SK-N-SH treated with all-trans-retinoic acid at 6 μM for 48 hours (cell line): ENCODE data around the gene CEP350.

Source experiments
- ATAC-seq: fragments of 200-7000 bp; cut with Tn5 transposase; 3 replicates; pipeline ENCODE4 v1.9.1; 2020; ENCODE audit warnings: mild to moderate bottlenecking, moderate library complexity
- ARNTL ChIP-seq: fragments of 450-650 bp; formaldehyde crosslinking; IDR thresholded peaks from 2 replicates; pipeline ENCODE4 v1.5.0; 2020; ENCODE audit warnings: low read depth, mild to moderate bottlenecking, moderate library complexity, borderline replicate concordance
- BACH2 ChIP-seq: fragments of 250-450 bp; sonication (Bioruptor Pico); IDR thresholded peaks from 2 replicates; pipeline ENCODE4 v1.9.0; 2021; ENCODE audit warnings: mild to moderate bottlenecking, borderline replicate concordance
- CSDC2 ChIP-seq: fragments of 250-450 bp; sonication (Bioruptor Pico); IDR thresholded peaks from 2 replicates; pipeline ENCODE4 v1.5.0; 2020; ENCODE audit warnings: mild to moderate bottlenecking, moderate library complexity
- ESRRG ChIP-seq: fragments of 250-450 bp; sonication (Bioruptor Pico); IDR thresholded peaks from 2 replicates; pipeline ENCODE4 v1.6.1; 2021; ENCODE audit warnings: mild to moderate bottlenecking
- GLIS3 ChIP-seq: fragments of 250-450 bp; sonication (Bioruptor Pico); IDR thresholded peaks from 2 replicates; pipeline ENCODE4 v1.5.0; 2020; ENCODE audit warnings: mild to moderate bottlenecking, moderate library complexity
- ISL1 ChIP-seq: fragments of 250-450 bp; sonication (Bioruptor Pico); IDR thresholded peaks from 2 replicates; pipeline ENCODE4 v2.1.2; 2022; ENCODE audit warnings: mild to moderate bottlenecking, moderate library complexity
- OSR1 ChIP-seq: fragments of 250-450 bp; sonication (Bioruptor Pico); IDR thresholded peaks from 2 replicates; pipeline ENCODE4 v1.8.0; 2022; ENCODE audit warnings: moderate library complexity, mild to moderate bottlenecking, inconsistent platforms
- PPARA ChIP-seq: fragments of 250-450 bp; sonication (Bioruptor Pico); IDR thresholded peaks from 2 replicates; pipeline ENCODE4 v1.5.0; 2020; ENCODE audit warnings: mild to moderate bottlenecking, borderline replicate concordance
- RARB ChIP-seq: fragments of 250-450 bp; sonication (Bioruptor Pico); IDR thresholded peaks from 2 replicates; pipeline ENCODE4 v1.8.0; 2021; ENCODE audit warnings: mild to moderate bottlenecking, moderate library complexity
- TCF4 ChIP-seq: fragments of 250-450 bp; sonication (Bioruptor Pico); IDR thresholded peaks from 2 replicates; pipeline ENCODE4 v1.8.0; 2021; ENCODE audit warnings: mild to moderate bottlenecking, moderate library complexity, borderline replicate concordance
- TOX ChIP-seq: fragments of 250-450 bp; sonication (Bioruptor Pico); IDR thresholded peaks from 2 replicates; pipeline ENCODE4 v1.8.0; 2021; ENCODE audit warnings: mild to moderate bottlenecking, moderate library complexity, borderline replicate concordance
- ZC3H10 ChIP-seq: fragments of 250-450 bp; sonication (Bioruptor Pico); IDR thresholded peaks from 2 replicates; pipeline ENCODE4 v1.5.1; 2021; ENCODE audit warnings: mild to moderate bottlenecking, moderate library complexity
- ZFP3 ChIP-seq: fragments of 250-450 bp; sonication (Bioruptor Pico); IDR thresholded peaks from 2 replicates; pipeline ENCODE4 v1.5.0; 2020; ENCODE audit warnings: mild to moderate bottlenecking, moderate library complexity
- ZFP30 ChIP-seq: fragments of 450-650 bp; formaldehyde crosslinking; IDR thresholded peaks from 2 replicates; pipeline ENCODE4 v1.5.0; 2022; ENCODE audit warnings: mild to moderate bottlenecking, moderate library complexity
- ZNF565 ChIP-seq: fragments of 450-650 bp; formaldehyde crosslinking; conservative IDR thresholded peaks from 2 replicates; pipeline ENCODE4 v1.5.0; 2020; ENCODE audit warnings: low read depth, mild to moderate bottlenecking, moderate library complexity
- ZNF70 ChIP-seq: fragments of 450-650 bp; formaldehyde crosslinking; IDR thresholded peaks from 2 replicates; pipeline ENCODE4 v1.5.0; 2020; ENCODE audit warnings: mild to moderate bottlenecking, moderate library complexity
- TF ChIP-seq, protein P1 (sequence below): fragments of 250-450 bp; sonication (Bioruptor Pico); IDR thresholded peaks from 2 replicates; pipeline ENCODE4 v1.5.1; 2021; ENCODE audit warnings: mild to moderate bottlenecking, moderate library complexity
- TF ChIP-seq, protein P2 (sequence below): fragments of 250-450 bp; sonication (Bioruptor Pico); IDR thresholded peaks from 2 replicates; pipeline ENCODE4 v1.8.0; 2020; ENCODE audit warnings: mild to moderate bottlenecking, moderate library complexity, borderline replicate concordance
- TF ChIP-seq, protein P3 (sequence below): fragments of 250-450 bp; sonication (Bioruptor Pico); IDR thresholded peaks from 2 replicates; pipeline ENCODE4 v1.8.0; 2021; ENCODE audit warnings: low read depth, mild to moderate bottlenecking, moderate library complexity, borderline replicate concordance
- TF ChIP-seq, protein P4 (sequence below): fragments of 250-450 bp; sonication (Bioruptor Pico); IDR thresholded peaks from 2 replicates; pipeline ENCODE4 v1.5.1; 2020; ENCODE audit warnings: low read depth, mild to moderate bottlenecking, moderate library complexity

The CEP350 gene

DNA sequence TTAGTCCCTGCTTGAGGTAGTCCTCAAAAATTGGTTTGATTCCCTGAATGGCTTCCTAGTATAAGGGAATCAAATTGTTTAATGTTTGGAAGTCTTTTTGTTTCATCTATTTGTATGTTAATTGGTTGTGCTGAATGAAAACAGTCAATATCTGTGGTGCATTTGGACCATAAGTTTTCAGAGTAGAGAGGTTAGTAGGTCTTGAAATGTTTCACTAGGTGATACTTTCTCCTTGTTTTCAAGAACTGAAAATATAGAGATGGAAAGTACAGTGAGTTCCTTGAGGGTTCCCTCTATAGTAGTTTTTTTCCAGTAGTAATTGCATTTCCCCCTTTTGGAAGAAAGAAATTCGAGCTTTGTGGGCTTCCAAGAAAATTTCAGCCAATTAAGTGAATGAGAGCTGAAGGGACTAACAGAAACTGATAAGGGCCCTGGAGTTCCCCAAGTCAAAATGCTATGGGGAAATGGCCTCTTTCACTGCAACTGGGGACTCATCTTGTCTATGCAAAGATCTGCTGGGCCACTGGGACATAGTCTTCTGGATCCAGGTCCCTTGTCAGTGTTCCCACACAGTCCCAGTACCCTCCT is 18.6 kb upstream of the CEP350 start:
- ATAC-seq: no peak
- TF ChIP-seq ARNTL: no peak
- no peak for TF ChIP-seq PPARA
- no peak for TF ChIP-seq GLIS3 (CRISPR knock-in tag)
- TF ChIP-seq ESRRG: no peak
- TF ChIP-seq ZNF565 (CRISPR knock-in tag): no peak
- TF ChIP-seq ZNF70: no peak
- TF ChIP-seq RARB (CRISPR knock-in tag): no peak
- TF ChIP-seq ZC3H10 (CRISPR knock-in tag): no peak
- TF ChIP-seq, protein P1, sequence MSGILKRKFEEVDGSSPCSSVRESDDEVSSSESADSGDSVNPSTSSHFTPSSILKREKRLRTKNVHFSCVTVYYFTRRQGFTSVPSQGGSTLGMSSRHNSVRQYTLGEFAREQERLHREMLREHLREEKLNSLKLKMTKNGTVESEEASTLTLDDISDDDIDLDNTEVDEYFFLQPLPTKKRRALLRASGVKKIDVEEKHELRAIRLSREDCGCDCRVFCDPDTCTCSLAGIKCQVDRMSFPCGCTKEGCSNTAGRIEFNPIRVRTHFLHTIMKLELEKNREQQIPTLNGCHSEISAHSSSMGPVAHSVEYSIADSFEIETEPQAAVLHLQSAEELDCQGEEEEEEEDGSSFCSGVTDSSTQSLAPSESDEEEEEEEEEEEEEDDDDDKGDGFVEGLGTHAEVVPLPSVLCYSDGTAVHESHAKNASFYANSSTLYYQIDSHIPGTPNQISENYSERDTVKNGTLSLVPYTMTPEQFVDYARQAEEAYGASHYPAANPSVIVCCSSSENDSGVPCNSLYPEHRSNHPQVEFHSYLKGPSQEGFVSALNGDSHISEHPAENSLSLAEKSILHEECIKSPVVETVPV (CRISPR knock-in tag): no peak
- TF ChIP-seq, protein P2, sequence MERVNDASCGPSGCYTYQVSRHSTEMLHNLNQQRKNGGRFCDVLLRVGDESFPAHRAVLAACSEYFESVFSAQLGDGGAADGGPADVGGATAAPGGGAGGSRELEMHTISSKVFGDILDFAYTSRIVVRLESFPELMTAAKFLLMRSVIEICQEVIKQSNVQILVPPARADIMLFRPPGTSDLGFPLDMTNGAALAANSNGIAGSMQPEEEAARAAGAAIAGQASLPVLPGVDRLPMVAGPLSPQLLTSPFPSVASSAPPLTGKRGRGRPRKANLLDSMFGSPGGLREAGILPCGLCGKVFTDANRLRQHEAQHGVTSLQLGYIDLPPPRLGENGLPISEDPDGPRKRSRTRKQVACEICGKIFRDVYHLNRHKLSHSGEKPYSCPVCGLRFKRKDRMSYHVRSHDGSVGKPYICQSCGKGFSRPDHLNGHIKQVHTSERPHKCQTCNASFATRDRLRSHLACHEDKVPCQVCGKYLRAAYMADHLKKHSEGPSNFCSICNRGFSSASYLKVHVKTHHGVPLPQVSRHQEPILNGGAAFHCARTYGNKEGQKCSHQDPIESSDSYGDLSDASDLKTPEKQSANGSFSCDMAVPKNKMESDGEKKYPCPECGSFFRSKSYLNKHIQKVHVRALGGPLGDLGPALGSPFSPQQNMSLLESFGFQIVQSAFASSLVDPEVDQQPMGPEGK (CRISPR knock-in tag): no peak
- no peak for TF ChIP-seq TCF4 (CRISPR knock-in tag)
- no peak for TF ChIP-seq ZFP3 (CRISPR knock-in tag)
- TF ChIP-seq ZFP30 (CRISPR knock-in tag): no peak
- TF ChIP-seq BACH2 (CRISPR knock-in tag): no peak
- no peak for TF ChIP-seq TOX (CRISPR knock-in tag)

DNA sequence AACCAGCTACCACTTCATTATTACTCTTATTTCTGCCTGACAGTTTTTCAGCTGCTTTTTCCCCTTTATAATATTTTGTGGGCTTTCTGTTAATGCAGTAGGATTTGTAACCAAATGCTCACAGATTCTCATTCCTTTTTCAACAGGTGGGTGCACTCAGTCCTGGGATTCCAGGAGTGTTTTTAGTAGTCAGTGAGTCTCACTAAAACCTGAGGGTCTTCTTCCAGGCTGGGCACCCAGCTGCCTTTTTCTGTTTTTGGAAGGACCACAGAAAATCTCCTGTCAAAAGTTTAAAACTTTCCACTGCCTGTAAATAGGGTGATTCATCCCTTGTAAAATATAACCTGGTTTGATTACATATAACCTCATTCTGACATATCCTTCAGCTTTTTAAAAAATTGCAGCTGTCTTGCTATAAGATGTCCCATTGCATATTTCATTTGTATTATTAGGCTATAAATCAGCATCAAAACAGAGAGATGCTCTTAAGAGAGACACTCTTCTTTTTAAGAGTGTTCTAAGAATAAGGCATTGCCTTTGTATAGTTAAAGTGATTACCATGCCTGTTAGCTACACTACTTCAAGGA is 16.8 kb upstream of the CEP350 start:
- peak; percentile 62 for ATAC-seq

DNA sequence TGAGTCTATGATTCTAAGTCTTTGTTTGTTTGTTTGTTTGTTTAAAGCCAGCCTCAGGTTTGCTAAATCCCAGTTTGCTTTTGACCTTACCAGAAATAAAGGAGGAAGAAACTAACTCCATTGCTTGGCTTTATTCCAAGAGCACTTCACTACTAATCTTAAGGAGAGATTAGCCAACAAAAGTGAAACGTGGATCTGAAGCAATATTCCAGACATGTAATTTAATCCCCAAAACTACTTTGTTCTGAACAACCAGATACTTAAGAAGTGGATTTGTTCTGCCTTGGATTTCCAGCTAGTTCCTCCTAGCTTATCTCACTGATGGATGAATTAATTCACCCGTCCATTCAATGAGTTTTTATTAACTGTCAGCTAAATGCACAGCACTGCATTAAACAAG is 15.9 kb upstream of the CEP350 start:
- no peak for TF ChIP-seq GLIS3 (CRISPR knock-in tag)
- no peak for TF ChIP-seq PPARA
- TF ChIP-seq, protein P3, sequence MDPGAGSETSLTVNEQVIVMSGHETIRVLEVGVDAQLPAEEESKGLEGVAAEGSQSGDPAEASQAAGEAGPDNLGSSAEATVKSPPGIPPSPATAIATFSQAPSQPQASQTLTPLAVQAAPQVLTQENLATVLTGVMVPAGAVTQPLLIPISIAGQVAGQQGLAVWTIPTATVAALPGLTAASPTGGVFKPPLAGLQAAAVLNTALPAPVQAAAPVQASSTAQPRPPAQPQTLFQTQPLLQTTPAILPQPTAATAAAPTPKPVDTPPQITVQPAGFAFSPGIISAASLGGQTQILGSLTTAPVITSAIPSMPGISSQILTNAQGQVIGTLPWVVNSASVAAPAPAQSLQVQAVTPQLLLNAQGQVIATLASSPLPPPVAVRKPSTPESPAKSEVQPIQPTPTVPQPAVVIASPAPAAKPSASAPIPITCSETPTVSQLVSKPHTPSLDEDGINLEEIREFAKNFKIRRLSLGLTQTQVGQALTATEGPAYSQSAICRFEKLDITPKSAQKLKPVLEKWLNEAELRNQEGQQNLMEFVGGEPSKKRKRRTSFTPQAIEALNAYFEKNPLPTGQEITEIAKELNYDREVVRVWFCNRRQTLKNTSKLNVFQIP: no peak
- TF ChIP-seq RARB (CRISPR knock-in tag): no peak
- TF ChIP-seq ARNTL: no peak

More for the DNA sequence above, 16.8 kb upstream of the CEP350 start:
- peak; percentile 70; the same call in 1 of the 2 replicates for TF ChIP-seq TOX (CRISPR knock-in tag)
- no peak for TF ChIP-seq OSR1
- 0 out of 2 replicates have a peak, but pooled peaks have one; percentile 38 for TF ChIP-seq ZC3H10 (CRISPR knock-in tag)
- TF ChIP-seq, protein P3: no peak
- no peak for TF ChIP-seq RARB (CRISPR knock-in tag)
- peak; percentile 78 for TF ChIP-seq ISL1 (CRISPR knock-in tag)
- TF ChIP-seq, protein P4, sequence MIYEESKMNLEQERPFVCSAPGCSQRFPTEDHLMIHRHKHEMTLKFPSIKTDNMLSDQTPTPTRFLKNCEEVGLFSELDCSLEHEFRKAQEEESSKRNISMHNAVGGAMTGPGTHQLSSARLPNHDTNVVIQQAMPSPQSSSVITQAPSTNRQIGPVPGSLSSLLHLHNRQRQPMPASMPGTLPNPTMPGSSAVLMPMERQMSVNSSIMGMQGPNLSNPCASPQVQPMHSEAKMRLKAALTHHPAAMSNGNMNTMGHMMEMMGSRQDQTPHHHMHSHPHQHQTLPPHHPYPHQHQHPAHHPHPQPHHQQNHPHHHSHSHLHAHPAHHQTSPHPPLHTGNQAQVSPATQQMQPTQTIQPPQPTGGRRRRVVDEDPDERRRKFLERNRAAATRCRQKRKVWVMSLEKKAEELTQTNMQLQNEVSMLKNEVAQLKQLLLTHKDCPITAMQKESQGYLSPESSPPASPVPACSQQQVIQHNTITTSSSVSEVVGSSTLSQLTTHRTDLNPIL (CRISPR knock-in tag): no peak
- TF ChIP-seq CSDC2 (CRISPR knock-in tag): no peak
- TF ChIP-seq, protein P2 (CRISPR knock-in tag): no peak
- no peak for TF ChIP-seq ZFP3 (CRISPR knock-in tag)

More for the DNA sequence above, 15.9 kb upstream of the CEP350 start:
- ATAC-seq: peak; percentile 78
